Measurements from ENCODE around the gene BGLAP.

GRCh38 chr1:156248323-156248683 lies 6.3 kb downstream of the BGLAP start:
- no peak for TF ChIP-seq EP300 (IDR thresholded peaks at IDR 0.05)
- TF ChIP-seq, protein P1, sequence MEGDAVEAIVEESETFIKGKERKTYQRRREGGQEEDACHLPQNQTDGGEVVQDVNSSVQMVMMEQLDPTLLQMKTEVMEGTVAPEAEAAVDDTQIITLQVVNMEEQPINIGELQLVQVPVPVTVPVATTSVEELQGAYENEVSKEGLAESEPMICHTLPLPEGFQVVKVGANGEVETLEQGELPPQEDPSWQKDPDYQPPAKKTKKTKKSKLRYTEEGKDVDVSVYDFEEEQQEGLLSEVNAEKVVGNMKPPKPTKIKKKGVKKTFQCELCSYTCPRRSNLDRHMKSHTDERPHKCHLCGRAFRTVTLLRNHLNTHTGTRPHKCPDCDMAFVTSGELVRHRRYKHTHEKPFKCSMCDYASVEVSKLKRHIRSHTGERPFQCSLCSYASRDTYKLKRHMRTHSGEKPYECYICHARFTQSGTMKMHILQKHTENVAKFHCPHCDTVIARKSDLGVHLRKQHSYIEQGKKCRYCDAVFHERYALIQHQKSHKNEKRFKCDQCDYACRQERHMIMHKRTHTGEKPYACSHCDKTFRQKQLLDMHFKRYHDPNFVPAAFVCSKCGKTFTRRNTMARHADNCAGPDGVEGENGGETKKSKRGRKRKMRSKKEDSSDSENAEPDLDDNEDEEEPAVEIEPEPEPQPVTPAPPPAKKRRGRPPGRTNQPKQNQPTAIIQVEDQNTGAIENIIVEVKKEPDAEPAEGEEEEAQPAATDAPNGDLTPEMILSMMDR (IDR thresholded peaks at IDR 0.05) = no peak
- TF ChIP-seq POLR2A (IDR thresholded peaks at IDR 0.05) = no peak
